Gastrocnemius medialis (tissue), 4 donors: ENCODE data around the gene FASTK.

Experiments used
- POLR2A ChIP-seq, 2 donors: fragments of 450-650 bp; IDR thresholded peaks; one replicate each; pipeline ENCODE4 v1.6.1; 2017; ENCODE audit warnings: antibody characterized with exemption in 2 of 2, mild to moderate bottlenecking in 2 of 2, moderate library complexity in 2 of 2
- TF ChIP-seq, protein P1 (sequence below), 5 experiments: fragments of 450-650 bp in 3 of 5; fragments of 200-600 bp in 2 of 5; sonication (generic) in 2 of 5; IDR thresholded peaks in 4 of 5; conservative IDR thresholded peaks in 1 of 5; 1 replicate in 4 of 5; 2 replicates in 1 of 5; pipeline ENCODE4 v1.5.1; 2016 to 2019; ENCODE audit warnings: antibody characterized with exemption in 5 of 5, mild to moderate bottlenecking in 3 of 5, moderate library complexity in 3 of 5

DNA sequence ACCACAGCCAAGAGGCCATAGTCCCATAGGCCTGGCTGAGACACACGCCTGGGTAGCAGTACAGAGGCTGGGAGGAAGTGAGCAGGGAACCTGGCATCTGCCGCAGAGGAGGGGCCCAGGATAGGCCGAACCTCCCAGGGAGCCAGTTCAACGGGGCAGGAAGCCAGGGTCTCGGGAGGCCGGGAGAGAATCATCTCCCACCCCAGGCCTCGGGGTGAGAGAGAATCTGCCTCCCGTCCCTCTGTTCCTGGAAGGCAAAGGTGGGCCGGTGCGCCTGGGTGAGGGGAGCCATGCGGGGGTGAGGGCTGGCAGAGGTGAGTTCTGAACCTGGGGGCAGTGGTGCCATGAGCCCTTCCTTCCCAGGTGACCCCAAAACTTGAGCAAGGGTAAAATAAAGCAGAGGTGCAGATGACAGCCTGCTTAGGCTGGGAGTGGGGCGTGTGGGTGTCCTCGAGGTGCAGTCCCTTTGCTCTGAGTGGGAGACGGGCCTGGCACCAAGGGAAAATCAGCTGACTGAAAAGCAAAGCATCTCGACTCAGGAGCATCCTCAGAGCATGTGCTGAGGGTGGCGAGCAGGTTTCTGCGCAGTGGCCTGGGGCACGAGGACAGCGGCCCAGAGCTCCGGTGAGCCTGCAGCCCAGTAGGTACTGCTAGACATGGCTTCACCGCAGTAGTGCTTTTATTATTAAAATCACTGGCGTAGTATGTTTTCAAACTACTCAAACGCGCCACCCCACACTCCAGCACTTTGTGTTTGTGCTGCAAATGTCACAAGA, 21.2 kb upstream of the FASTK start:
- no peak for TF ChIP-seq POLR2A (IDR thresholded peaks at IDR 0.05)
- TF ChIP-seq, protein P1, sequence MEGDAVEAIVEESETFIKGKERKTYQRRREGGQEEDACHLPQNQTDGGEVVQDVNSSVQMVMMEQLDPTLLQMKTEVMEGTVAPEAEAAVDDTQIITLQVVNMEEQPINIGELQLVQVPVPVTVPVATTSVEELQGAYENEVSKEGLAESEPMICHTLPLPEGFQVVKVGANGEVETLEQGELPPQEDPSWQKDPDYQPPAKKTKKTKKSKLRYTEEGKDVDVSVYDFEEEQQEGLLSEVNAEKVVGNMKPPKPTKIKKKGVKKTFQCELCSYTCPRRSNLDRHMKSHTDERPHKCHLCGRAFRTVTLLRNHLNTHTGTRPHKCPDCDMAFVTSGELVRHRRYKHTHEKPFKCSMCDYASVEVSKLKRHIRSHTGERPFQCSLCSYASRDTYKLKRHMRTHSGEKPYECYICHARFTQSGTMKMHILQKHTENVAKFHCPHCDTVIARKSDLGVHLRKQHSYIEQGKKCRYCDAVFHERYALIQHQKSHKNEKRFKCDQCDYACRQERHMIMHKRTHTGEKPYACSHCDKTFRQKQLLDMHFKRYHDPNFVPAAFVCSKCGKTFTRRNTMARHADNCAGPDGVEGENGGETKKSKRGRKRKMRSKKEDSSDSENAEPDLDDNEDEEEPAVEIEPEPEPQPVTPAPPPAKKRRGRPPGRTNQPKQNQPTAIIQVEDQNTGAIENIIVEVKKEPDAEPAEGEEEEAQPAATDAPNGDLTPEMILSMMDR (IDR thresholded peaks at IDR 0.05 in 4 of 5, conservative IDR thresholded peaks at IDR 0.05 in 1 of 5) = no peak
